ENCODE results near the gene MACROD2. TPM values are rescaled to one million over a fixed set of nuclear protein-coding genes. Genes with fewer than 3 reads are reported as not detected.

The MACROD2 gene
- total RNA-seq, 1 experiment from 2014 or later, result not detected

GRCh38 chr20:14093652-14094051 is 98.3 kb downstream of the MACROD2 start:
- Histone ChIP-seq H3K36me3 (no peaks in the 10 kb centered on the region), H3K27me3 (replicated peaks) (no peaks in the 10 kb centered on the region), H3K9me3 (replicated peaks) (no peaks in the 10 kb centered on the region), H3K27ac (no peak overlapping the region), H3K4me1 (replicated peaks) (no peaks in the 10 kb centered on the region), H3K4me3 (no peak overlapping the region)
- DNase-seq (ENCODE audit: low read depth in 1 of 2, low spot score in 2 of 2), result no peak

- H3K27me3 ChIP-seq (replicated peaks), result no peaks in the 10 kb centered on the region
- H3K27ac ChIP-seq, result no peak overlapping the region
- no peaks in the 10 kb centered on the region for H3K4me1 ChIP-seq (replicated peaks)
- no peaks in the 10 kb centered on the region for H3K36me3 ChIP-seq
- no peaks in the 10 kb centered on the region for H3K9me3 ChIP-seq (replicated peaks)
- no peak overlapping the region for H3K4me3 ChIP-seq
- DNase-seq (ENCODE audit: low read depth in 1 of 2, low spot score in 2 of 2), result no peak
These were observed 102.9 kb downstream of the MACROD2 start for GRCh38 chr20:14098261-14098660.

DNA sequence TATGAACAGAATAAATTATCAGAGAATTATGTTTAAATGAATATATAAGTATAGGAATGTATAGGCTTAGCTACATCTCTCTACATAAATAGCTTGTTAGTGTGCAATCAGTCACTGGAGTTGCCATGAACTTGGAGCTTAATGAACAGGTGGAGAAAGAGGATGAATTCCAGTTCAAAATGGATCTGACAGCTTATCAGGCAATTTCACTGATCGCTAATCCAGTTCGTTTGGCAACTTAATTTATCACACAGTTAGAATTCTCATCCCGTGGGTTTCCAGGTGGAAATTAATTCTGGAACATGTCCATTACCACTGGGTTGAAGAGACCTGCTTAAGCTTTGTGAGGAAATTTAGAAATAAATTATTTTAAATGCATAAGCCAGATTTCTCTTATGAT is 118.1 kb downstream of the MACROD2 start:
- H3K27me3 ChIP-seq (replicated peaks), result no peaks in the 10 kb centered on the region
- no peak for DNase-seq (ENCODE audit: low read depth in 1 of 2, low spot score in 2 of 2)
- H3K36me3 ChIP-seq, result no peaks in the 10 kb centered on the region
- no peaks in the 10 kb centered on the region for H3K4me1 ChIP-seq (replicated peaks)
- peaks cover 4% of the 10 kb centered on the region; the same call in 1 of the 2 replicates for H3K9me3 ChIP-seq (replicated peaks)
- no peak overlapping the region for H3K4me3 ChIP-seq
- no peak overlapping the region for H3K27ac ChIP-seq

GRCh38 chr20:14114065-14114704 is 118.9 kb downstream of the MACROD2 start:
- Histone ChIP-seq H3K27ac (no peak overlapping the region), H3K4me3 (no peak overlapping the region), H3K4me1 (replicated peaks) (no peaks in the 10 kb centered on the region), H3K9me3 (replicated peaks) (peaks cover 4% of the 10 kb centered on the region; the same call in 1 of the 2 replicates), H3K36me3 (no peaks in the 10 kb centered on the region), H3K27me3 (replicated peaks) (no peaks in the 10 kb centered on the region)
- DNase-seq (ENCODE audit: low read depth in 1 of 2, low spot score in 2 of 2), result no peak

DNA sequence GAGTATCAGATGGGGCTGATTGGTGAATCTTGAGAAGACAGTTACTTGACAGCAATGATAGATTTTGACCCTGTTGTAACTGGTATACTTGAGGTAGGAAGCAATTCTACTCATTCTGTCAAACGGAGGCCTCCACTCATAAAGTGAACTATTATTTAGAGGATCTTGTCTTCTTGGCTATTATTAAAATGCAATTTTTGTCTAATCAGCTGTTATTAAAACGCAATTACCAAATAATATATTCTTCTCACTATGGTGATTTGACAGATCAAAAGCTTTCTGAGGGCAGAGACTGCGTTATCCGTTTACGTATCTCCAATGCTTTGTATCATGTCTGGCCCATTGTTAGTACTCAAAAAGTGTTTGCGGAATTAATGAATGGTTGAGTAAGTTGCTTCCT is 120.7 kb downstream of the MACROD2 start:
- DNase-seq (ENCODE audit: low read depth in 1 of 2, low spot score in 2 of 2), result no peak
- H3K4me1 ChIP-seq (replicated peaks), result no peaks in the 10 kb centered on the region

GRCh38 chr20:14117768-14118167 is 122.5 kb downstream of the MACROD2 start:
- H3K9me3 ChIP-seq (replicated peaks), result no peaks in the 10 kb centered on the region
- no peaks in the 10 kb centered on the region for H3K27me3 ChIP-seq (replicated peaks)
- no peak for DNase-seq (ENCODE audit: low read depth in 1 of 2, low spot score in 2 of 2)
- H3K36me3 ChIP-seq, result no peaks in the 10 kb centered on the region
- H3K4me3 ChIP-seq, result no peak overlapping the region
- H3K27ac ChIP-seq, result no peak overlapping the region
- H3K4me1 ChIP-seq (replicated peaks), result no peaks in the 10 kb centered on the region

More for the DNA sequence above, 120.7 kb downstream of the MACROD2 start:
- Histone ChIP-seq H3K4me3 (no peak overlapping the region), H3K27me3 (replicated peaks) (no peaks in the 10 kb centered on the region), H3K9me3 (replicated peaks) (peaks cover 3% of the 10 kb centered on the region; the same call in 1 of the 2 replicates), H3K36me3 (no peaks in the 10 kb centered on the region), H3K27ac (no peak overlapping the region)

DNA sequence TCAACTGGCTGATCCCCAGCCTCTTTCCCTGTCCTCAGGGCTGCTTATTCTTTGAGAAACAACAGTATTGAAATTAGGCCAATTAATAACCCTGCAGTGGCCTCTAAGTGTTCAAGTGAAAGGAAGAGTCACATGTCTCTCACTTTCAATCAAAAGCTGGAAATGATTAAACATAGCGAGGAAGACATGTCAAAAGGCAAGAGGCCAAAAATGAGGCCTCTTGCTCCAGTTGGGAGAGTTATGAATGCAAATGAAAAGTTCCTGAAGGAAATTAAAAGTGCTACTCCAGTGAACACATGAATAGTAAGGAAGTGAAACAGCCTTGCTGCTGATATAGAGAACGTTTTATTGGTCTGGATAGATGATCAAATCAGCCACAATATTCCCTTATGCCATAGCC is 131.5 kb downstream of the MACROD2 start:
- no peaks in the 10 kb centered on the region for H3K27me3 ChIP-seq (replicated peaks)
- no peaks in the 10 kb centered on the region for H3K9me3 ChIP-seq (replicated peaks)
- no peak for DNase-seq (ENCODE audit: low read depth in 1 of 2, low spot score in 2 of 2)
- no peaks in the 10 kb centered on the region for H3K36me3 ChIP-seq
- no peaks in the 10 kb centered on the region for H3K4me1 ChIP-seq (replicated peaks)
- no peak overlapping the region for H3K27ac ChIP-seq
- no peak overlapping the region for H3K4me3 ChIP-seq

DNA sequence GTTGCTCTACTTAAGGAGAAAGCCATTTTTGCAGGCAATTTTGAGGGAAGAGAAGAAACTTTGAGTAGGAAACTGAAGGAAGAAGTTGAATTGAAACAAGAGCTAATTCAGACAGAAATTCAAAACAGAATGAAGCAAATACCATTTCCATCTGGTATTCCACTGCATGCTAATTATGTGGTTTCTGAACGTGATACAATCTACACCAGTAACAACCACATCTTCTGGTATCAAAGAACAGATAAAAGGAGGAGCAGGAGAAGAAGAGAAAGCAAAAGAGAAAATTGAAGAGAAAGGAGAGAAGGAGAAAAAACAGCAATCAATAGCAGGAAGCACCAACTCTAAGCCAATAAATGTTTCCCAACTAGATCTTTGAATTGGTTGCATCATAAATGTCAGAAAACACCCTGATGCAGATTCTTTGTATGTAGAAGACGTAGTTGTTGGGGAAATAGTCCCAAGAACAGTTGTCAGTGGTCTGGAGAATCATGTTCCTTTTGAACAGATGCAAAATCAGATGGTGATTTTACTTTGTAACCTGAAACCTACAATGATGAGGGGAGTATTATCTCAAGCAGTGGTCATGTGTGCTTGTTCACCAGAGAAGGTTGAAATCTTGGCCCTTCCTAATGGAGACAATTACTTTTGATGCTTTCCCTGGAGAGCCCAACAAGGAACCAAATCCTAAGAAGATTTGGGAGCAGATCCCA is 132.4 kb downstream of the MACROD2 start:
- no peak overlapping the region for H3K4me3 ChIP-seq
- DNase-seq (ENCODE audit: low read depth in 1 of 2, low spot score in 2 of 2), result no peak
- H3K27me3 ChIP-seq (replicated peaks), result no peaks in the 10 kb centered on the region
- H3K36me3 ChIP-seq, result no peaks in the 10 kb centered on the region
- no peaks in the 10 kb centered on the region for H3K4me1 ChIP-seq (replicated peaks)
- H3K27ac ChIP-seq, result no peak overlapping the region
- no peaks in the 10 kb centered on the region for H3K9me3 ChIP-seq (replicated peaks)

GRCh38 chr20:14134004-14134403 is 138.7 kb downstream of the MACROD2 start:
- no peak for DNase-seq (ENCODE audit: low read depth in 1 of 2, low spot score in 2 of 2)
- no peak overlapping the region for H3K4me3 ChIP-seq
- H3K27me3 ChIP-seq (replicated peaks), result no peaks in the 10 kb centered on the region
- H3K9me3 ChIP-seq (replicated peaks), result no peaks in the 10 kb centered on the region
- H3K4me1 ChIP-seq (replicated peaks), result no peaks in the 10 kb centered on the region
- no peaks in the 10 kb centered on the region for H3K36me3 ChIP-seq
- H3K27ac ChIP-seq, result no peak overlapping the region

DNA sequence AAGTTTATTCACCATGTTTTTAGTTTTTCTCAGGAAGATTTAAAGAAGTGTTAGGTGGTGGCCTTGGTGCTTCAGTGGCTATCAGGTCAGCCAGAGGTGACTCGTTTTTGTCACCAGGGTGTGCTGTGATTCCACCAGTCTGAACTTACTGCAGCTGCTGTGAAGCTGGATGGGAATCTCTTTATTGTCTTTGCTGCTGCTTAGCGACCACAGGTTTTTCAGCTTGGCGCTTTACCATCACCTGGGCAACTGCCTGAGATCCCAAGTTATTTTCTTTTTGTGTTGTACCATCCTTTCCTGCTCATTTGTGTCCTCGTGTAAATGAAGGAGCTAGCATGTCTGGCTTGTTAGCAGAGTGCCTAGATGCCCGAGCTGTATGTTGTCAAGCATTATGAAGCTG is 146.9 kb downstream of the MACROD2 start:
- no peak overlapping the region for H3K27ac ChIP-seq
- no peaks in the 10 kb centered on the region for H3K27me3 ChIP-seq (replicated peaks)
- H3K9me3 ChIP-seq (replicated peaks), result no peaks in the 10 kb centered on the region
- no peaks in the 10 kb centered on the region for H3K4me1 ChIP-seq (replicated peaks)
- DNase-seq (ENCODE audit: low read depth in 1 of 2, low spot score in 2 of 2), result peak in 1 of 2 experiments; percentile 1
- H3K4me3 ChIP-seq, result no peak overlapping the region
- no peaks in the 10 kb centered on the region for H3K36me3 ChIP-seq

GRCh38 chr20:14142964-14143627 is 147.8 kb downstream of the MACROD2 start:
- Histone ChIP-seq H3K9me3 (replicated peaks) (no peaks in the 10 kb centered on the region), H3K27ac (no peak overlapping the region), H3K4me3 (no peak overlapping the region), H3K36me3 (no peaks in the 10 kb centered on the region), H3K27me3 (replicated peaks) (no peaks in the 10 kb centered on the region), H3K4me1 (replicated peaks) (no peaks in the 10 kb centered on the region)
- DNase-seq (ENCODE audit: low read depth in 1 of 2, low spot score in 2 of 2), result no peak

- Histone ChIP-seq H3K27ac (no peak overlapping the region), H3K36me3 (no peaks in the 10 kb centered on the region), H3K4me3 (no peak overlapping the region), H3K4me1 (replicated peaks) (no peaks in the 10 kb centered on the region), H3K27me3 (replicated peaks) (no peaks in the 10 kb centered on the region), H3K9me3 (replicated peaks) (no peaks in the 10 kb centered on the region)
- no peak for DNase-seq (ENCODE audit: low read depth in 1 of 2, low spot score in 2 of 2)
These were observed 152.7 kb downstream of the MACROD2 start for GRCh38 chr20:14148042-14148441.

DNA sequence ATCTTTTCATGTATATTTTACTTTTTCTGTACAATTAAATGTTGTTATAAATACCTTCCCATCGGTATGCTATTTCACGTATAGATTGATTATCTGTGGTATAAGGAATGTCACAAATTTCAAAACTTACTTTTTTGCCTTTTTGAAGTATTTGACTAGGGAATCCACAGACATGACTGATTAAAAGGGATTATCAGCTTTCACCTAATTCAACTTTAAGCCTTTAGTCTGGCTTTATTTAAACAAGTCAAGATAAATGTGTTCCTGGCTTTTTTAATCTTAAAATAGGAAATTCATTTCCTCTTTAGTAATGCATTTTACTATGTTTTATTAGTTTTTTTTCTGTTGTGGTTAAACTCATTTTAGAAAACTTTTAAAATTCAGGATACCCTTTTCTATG is 160.0 kb downstream of the MACROD2 start:
- Histone ChIP-seq H3K27me3 (replicated peaks) (no peaks in the 10 kb centered on the region), H3K9me3 (replicated peaks) (0 out of 2 replicates have a peak, but pooled peaks cover 3% of the 10 kb centered on the region), H3K4me1 (replicated peaks) (no peaks in the 10 kb centered on the region), H3K4me3 (no peak overlapping the region), H3K36me3 (no peaks in the 10 kb centered on the region), H3K27ac (no peak overlapping the region)
- DNase-seq (ENCODE audit: low read depth in 1 of 2, low spot score in 2 of 2), result no peak

DNA sequence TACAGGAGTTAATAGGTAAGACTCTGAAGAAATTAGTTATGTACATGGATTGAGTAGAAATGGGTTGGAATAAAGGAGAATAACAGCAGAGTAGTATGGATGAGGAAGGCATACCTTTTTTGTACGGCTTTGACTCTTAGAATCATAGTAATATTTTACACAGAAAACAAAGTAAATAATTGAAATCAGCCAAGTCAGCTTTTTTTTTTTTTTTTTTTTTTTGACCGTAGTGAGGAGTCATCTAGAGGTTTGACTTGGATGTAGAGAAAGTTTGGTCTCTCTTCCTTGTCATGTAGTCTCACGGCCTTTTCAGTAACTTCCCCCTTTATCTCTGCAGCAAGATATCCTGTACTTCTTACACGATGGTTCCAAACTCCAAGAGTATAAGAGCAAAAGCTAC is 183.2 kb downstream of the MACROD2 start:
- H3K36me3 ChIP-seq, result no peaks in the 10 kb centered on the region
- H3K27ac ChIP-seq, result no peak overlapping the region
- no peak overlapping the region for H3K4me3 ChIP-seq
- H3K9me3 ChIP-seq (replicated peaks), result peaks cover 8% of the 10 kb centered on the region; the same call in 1 of the 2 replicates
- no peaks in the 10 kb centered on the region for H3K27me3 ChIP-seq (replicated peaks)
- H3K4me1 ChIP-seq (replicated peaks), result no peaks in the 10 kb centered on the region
- DNase-seq (ENCODE audit: low read depth in 1 of 2, low spot score in 2 of 2), result no peak
